Subcutaneous adipose tissue (tissue), 4 donors: ENCODE results near the gene RCAN3. TPM values are rescaled to one million over a fixed set of nuclear protein-coding genes. Genes with fewer than 3 reads are reported as not detected.

ENCODE experiments used
- total RNA-seq, 4 donors: library from RNA; depleted of rRNA; stranded (reverse); fragments of >200 nt; gene quantifications; one replicate each; pipeline ENCODE4 v1.1.0, GENCODE V29; 2016
- TF ChIP-seq, protein P1 (sequence below): fragments of 450-650 bp; IDR thresholded peaks from one replicate; pipeline ENCODE4 v1.5.1; 2016; ENCODE audit warnings: low read depth, mild to moderate bottlenecking, control low read depth, antibody characterized with exemption, moderate library complexity

Gene RCAN3
- 10 to 100 TPM in 1 of 4 donors, 1 to 10 TPM in 3; 5.3 to 10.9 (median 6.9) TPM for total RNA-seq

DNA sequence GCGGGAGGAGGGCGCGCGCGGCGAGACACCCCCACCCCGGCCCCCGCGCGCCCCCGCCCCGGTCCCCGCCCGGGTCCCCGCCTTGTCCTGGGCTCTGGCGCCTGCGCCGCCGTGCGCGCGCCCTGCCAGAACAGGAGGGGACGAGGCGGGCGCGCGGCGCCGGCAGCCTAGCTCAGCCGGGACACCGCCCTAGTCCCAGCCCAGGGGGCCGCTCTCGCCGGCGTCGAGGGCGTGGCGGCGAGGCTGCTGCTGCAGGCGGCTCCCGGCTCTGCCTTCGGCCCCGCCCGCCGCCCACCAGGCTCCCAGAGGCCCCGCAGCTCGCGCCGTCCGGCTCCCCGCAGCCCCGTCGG lies at the start of gene RCAN3:
Gene RCAN3 (plus strand): TSS at position 128 of the 350 bp plus-strand sequence. CDS start 11,537 bp downstream, outside the sequence.
- TF ChIP-seq, protein P1, sequence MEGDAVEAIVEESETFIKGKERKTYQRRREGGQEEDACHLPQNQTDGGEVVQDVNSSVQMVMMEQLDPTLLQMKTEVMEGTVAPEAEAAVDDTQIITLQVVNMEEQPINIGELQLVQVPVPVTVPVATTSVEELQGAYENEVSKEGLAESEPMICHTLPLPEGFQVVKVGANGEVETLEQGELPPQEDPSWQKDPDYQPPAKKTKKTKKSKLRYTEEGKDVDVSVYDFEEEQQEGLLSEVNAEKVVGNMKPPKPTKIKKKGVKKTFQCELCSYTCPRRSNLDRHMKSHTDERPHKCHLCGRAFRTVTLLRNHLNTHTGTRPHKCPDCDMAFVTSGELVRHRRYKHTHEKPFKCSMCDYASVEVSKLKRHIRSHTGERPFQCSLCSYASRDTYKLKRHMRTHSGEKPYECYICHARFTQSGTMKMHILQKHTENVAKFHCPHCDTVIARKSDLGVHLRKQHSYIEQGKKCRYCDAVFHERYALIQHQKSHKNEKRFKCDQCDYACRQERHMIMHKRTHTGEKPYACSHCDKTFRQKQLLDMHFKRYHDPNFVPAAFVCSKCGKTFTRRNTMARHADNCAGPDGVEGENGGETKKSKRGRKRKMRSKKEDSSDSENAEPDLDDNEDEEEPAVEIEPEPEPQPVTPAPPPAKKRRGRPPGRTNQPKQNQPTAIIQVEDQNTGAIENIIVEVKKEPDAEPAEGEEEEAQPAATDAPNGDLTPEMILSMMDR = no peak

DNA sequence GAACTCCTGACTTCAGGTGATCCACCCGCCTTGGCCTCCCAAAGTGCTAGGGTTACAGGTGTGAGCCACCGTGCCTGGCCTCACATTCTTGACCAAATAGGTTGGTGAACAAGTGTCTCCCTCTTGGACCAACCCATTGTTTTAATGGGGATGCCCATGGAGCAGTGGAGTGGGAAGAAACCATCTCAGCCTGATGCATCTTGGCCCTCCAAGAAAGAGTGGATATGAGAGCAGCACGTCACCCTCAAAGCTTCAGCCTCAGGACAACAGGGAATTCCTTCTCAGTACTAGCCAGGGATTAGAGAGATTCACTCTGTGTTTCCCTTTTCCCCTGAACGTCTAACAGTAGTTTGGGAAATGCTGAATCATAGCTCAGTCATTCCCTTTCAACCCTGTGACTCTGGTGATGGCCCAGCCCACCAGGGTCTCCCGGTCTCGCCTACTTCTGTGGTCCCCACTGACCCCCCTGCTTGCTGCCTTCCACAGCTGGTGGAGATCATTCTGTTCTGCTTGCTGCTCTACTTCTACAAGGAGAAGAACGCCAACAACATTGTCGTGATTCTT lies 49.6 kb upstream of the RCAN3 start:
- TF ChIP-seq, protein P1 = no peak

DNA sequence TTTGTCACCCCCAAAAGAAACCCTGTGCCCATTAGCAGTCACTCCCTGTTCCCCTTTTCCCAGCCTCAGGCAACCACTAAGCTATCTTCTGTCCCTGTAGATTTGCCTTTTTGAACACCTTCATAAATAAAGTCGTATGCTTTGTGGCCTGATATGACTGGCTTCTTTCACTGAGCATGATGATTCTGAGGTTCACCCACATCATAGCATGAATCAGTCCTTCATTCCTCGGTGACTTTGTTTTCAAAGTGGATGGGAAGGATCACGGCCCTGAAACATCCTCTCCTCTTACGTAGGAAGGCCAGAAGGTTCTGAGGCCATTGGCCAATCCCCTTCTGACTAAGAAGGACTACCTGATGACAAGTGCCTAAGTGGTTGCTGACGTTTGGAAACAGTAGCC lies 48.0 kb upstream of the RCAN3 start:
- TF ChIP-seq, protein P1 = no peak

DNA sequence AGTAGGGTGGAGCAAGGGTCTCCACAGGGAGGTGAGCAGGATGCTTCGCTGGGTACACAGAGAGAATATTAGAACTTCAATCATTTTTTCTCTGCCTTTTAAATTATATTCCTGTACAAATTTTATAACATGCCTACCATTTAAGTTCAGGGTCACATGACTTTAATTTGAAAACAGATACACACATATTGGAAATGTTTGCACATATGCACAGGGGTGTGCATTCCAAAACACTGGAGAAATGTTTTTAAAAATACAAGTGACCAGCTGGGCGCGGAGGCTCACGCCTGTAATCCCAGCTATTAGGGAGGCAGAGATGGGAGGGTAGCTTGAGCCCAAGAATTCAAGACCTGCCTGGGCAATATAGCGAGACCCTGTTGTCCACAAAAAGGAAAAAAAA lies 47.4 kb upstream of the RCAN3 start:
- TF ChIP-seq, protein P1 = no peak

DNA sequence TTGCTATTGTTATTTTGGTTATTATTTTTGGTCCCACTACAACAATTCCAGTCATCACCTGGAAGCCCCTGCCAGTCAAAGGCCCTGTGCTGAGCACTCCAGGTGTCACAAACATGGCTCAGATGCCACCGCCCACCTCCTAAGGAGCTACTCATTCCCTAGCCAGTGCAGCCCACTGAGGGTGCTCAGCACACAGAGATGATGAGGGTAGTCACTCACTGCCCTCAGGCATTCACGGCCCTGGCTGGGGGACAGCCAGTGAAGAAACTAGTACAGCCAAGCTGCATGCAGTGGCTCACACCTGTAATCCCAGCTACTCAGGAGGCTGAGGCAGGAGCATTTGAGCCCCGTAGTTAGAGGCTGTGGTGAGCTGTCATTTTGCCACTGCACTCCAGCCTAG lies 44.8 kb upstream of the RCAN3 start:
- TF ChIP-seq, protein P1 = no peak

DNA sequence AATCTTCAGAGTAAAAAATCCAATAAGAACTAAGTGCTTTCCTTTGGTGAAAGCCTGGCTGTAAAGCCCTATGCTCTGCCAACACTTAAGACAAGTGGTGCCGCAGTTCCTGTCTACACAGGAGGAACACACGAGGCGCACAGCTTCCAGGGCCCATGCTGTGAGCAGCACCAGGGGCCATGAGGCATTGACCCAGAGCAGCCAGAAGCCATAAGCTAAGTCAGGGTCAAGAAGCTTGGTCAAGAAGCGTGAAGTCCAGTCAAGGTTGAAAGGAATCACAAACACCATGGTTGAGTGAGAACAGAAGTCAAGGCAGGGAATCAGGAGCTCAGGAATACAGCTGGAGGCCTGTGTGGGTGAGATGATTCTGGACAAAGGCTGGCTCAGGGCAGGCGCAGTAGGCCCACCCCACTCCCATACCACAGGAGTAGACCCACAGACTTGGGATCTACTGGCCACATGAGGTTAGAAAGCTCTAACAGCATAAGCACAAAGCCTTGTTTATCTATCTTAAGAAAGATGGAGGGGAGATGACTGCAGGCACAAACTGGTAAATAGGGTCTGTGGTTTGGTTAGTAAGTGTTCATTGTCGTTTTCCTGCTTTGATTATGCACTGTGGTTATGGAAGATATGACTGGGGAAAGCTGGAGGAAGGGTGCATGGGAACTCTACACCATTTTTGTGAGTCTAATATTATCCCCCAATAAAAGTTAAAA lies 42.9 kb upstream of the RCAN3 start:
- TF ChIP-seq, protein P1 = no peak

DNA sequence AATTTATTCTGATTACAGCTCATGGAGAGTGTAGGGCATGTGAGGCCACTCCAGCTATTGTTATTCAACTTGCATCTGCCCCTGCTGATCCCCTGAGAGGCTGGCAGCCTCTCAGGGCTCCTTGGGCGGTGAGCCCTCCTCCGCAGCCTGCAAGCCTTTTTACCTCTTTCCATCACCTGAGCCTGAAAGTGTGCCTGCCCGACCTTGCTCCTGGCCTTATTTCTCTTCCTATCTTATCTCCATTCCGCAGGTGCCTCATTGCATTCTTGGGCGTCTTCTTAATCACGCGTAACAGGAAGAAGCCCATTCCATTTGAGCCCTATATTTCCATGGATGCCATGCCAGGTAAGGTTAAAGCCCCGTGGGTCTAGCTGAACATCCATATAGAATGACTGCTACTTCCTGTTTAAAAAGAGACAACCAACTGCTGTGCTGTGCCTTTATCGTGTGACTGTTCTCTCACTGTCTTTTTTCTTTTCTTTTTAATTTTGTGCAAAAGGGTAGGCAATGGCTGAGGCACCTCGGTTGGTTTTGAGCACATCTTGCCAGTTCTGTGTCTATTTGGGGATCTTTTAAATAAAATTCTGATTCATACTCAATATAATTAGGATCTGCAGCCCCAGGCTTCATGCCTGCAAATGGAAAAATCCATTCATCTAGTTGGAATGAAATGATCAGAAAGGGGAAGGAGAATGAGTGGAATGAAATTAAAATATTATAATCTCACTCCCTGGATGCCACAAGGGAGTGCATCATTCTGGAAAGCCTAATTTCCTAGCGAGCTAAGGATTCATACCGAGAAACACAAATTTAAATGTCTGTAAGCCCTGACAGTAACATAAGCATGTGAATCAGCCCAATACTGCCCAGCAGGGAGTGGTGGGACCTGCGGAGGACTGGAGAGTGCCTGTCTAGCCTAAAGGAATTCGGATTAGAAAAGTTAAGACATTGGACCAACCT lies 38.6 kb upstream of the RCAN3 start:
- TF ChIP-seq, protein P1 = no peak
